Measurements from ENCODE around the gene RNF222. TPM values are rescaled to one million over a fixed set of nuclear protein-coding genes. Genes with fewer than 3 reads are reported as not detected.
"Not testable (repeated sequence)": the region's sequence is repeated elsewhere in the genome, so short reads cannot be mapped to it uniquely, and the experiment has no call there.

RNF222 gene
- polyA plus RNA-seq, 1 experiment, result not detected

- Histone ChIP-seq H3K36me3 (ENCODE audit: control insufficient read depth, insufficient read depth, low read length) (peaks cover 14% of the 10 kb centered on the region), H3K27me3 (ENCODE audit: control insufficient read depth, insufficient read depth, low read length) (no peaks in the 10 kb centered on the region), H3K4me3 (ENCODE audit: low read depth, low read length) (peak within 1 kb of the TSS; percentile 84)
- TF ChIP-seq CTCF (IDR thresholded peaks at IDR 0.05; ENCODE audit: insufficient read depth, low read depth, low read length), result peak; percentile 77
- peak; percentile 34 for DNase-seq (ENCODE audit: low read depth)
- POLR2A ChIA-PET, result no interaction called here
- CTCF ChIA-PET, result interaction anchor here (0.8 to 2.4 kb wide), 8 partner anchors 10 to 319 kb away, joined by 3 to 7 read pairs (median 5); no protein-coding TSS in a partner anchor
These were observed 21.2 kb downstream of the RNF222 start, which contains the start of gene KRABD2 for GRCh38 chr17:8376271-8377067. Gene KRABD2 (minus strand): TSS chr17:8376704.

- ChIA-PET POLR2A (no interaction called here), CTCF (interaction anchor here (0.8 to 2.4 kb wide), 3 partner anchors 15 to 318 kb away, joined by 3 to 6 read pairs (median 6); no protein-coding TSS in a partner anchor)
- Histone ChIP-seq H3K4me3 (ENCODE audit: low read depth, low read length) (peak overlapping the region; percentile 84), H3K36me3 (ENCODE audit: control insufficient read depth, insufficient read depth, low read length) (peaks cover 12% of the 10 kb centered on the region), H3K27me3 (ENCODE audit: control insufficient read depth, insufficient read depth, low read length) (no peaks in the 10 kb centered on the region)
- no peak for DNase-seq (ENCODE audit: low read depth)
- TF ChIP-seq CTCF (IDR thresholded peaks at IDR 0.05; ENCODE audit: insufficient read depth, low read depth, low read length), result no peak
These were observed 21.8 kb downstream of the RNF222 start for GRCh38 chr17:8375738-8376259.

- H3K4me3 ChIP-seq (ENCODE audit: low read depth, low read length); DNase-seq (ENCODE audit: low read depth); H3K27me3 ChIP-seq (ENCODE audit: control insufficient read depth, insufficient read depth, low read length); CTCF ChIA-PET; H3K36me3 ChIP-seq (ENCODE audit: control insufficient read depth, insufficient read depth, low read length); POLR2A ChIA-PET: not testable (repeated sequence)
These were observed 23.8 kb downstream of the RNF222 start for GRCh38 chr17:8373856-8374255.

- Histone ChIP-seq H3K4me3 (ENCODE audit: low read depth, low read length) (no peak overlapping the region), H3K27me3 (ENCODE audit: control insufficient read depth, insufficient read depth, low read length) (no peaks in the 10 kb centered on the region), H3K36me3 (ENCODE audit: control insufficient read depth, insufficient read depth, low read length) (peaks cover 4% of the 10 kb centered on the region)
- TF ChIP-seq CTCF (IDR thresholded peaks at IDR 0.05; ENCODE audit: insufficient read depth, low read depth, low read length), result no peak
- CTCF ChIA-PET, result no interaction called here
- no peak for DNase-seq (ENCODE audit: low read depth)
- POLR2A ChIA-PET, result no interaction called here
These were observed 25.2 kb downstream of the RNF222 start for GRCh38 chr17:8372422-8372821.

DNA sequence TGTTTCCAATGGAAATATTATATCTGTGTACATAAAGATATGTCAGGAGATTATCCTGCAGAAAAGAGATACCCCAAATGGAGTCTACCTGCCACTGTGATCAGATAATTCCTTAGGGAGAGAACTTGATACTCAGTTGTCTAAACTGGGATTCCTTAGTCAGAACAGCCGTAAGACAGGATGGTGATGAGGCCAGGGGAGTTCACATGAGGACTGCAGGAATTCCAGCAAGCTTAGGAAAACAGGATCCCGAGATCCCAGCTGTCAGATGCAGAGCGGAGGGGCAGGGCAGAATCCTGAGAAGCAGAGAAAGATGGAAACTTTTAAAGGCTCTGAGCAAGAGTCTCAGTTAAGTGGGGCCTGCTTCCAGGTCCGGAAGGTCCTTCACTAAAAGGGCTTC, 25.8 kb downstream of the RNF222 start:
- Histone ChIP-seq H3K27me3 (ENCODE audit: control insufficient read depth, insufficient read depth, low read length) (no peaks in the 10 kb centered on the region), H3K4me3 (ENCODE audit: low read depth, low read length) (no peak overlapping the region), H3K36me3 (ENCODE audit: control insufficient read depth, insufficient read depth, low read length) (peaks cover 3% of the 10 kb centered on the region)
- no peak for DNase-seq (ENCODE audit: low read depth)
- ChIA-PET CTCF (no interaction called here), POLR2A (no interaction called here)
- no peak for TF ChIP-seq CTCF (IDR thresholded peaks at IDR 0.05; ENCODE audit: insufficient read depth, low read depth, low read length)

Data from BJ (cell line).